CD4-positive, alpha-beta T cell (primary cell): ENCODE measurements around the gene SCGB1D1. TPM values are rescaled to one million over a fixed set of nuclear protein-coding genes. Genes with fewer than 3 reads are reported as not detected.

Source experiments
- ATAC-seq: fragments of 200-7000 bp; cut with Tn5 transposase; one replicate; pipeline ENCODE4 v1.10.0; 2022; ENCODE audit warnings: mild to moderate bottlenecking; ENCODE audit not compliant: poor library complexity
- CTCF ChIA-PET: fragments of 350-600 bp; sonication (Branson Sonifier 250); formaldehyde crosslinking; loops from one replicate; lab custom pipeline; 2021; ENCODE audit warnings: antibody characterized with exemption, inconsistent platforms; lab: Charles Lee
- POLR2A ChIA-PET: fragments of 350-600 bp; sonication (Branson Sonifier 250); formaldehyde crosslinking; loops from one replicate; lab custom pipeline; 2021; ENCODE audit warnings: antibody characterized with exemption, inconsistent platforms; lab: Charles Lee
- DNase-seq, 14 experiments: peaks; one replicate each; pipeline ENCODE4 v3.0.0-alpha.2; 2013 to 2020; ENCODE audit warnings: mixed read lengths in 2 of 14
- H3K27ac ChIP-seq, 2 donors: one replicate each; pipeline versions ENCODE4 v1.5.1 to v1.7.0; 2013; ENCODE audit warnings: low read length in 2 of 2, low read depth in 1 of 2, mild to moderate bottlenecking in 1 of 2
- H3K27me3 ChIP-seq, 2 experiments: 1 replicate in 1 of 2; 2 replicates in 1 of 2; pipeline versions ENCODE4 v1.6.1 to v1.7.0; 2013; ENCODE audit warnings: low read length in 2 of 2, control low read depth in 1 of 2, mild to moderate bottlenecking in 1 of 2, moderate library complexity in 1 of 2; ENCODE audit not compliant: insufficient read depth in 2 of 2, control insufficient read depth in 1 of 2
- H3K36me3 ChIP-seq: one replicate; pipeline ENCODE4 v1.6.1; 2013; ENCODE audit warnings: low read length, control low read depth; ENCODE audit not compliant: insufficient read depth
- H3K4me1 ChIP-seq: one replicate; pipeline ENCODE4 v1.6.1; 2013; ENCODE audit warnings: low read length, control low read depth; ENCODE audit not compliant: insufficient read depth
- H3K4me3 ChIP-seq: one replicate; pipeline ENCODE4 v1.5.1; 2013; ENCODE audit warnings: mild to moderate bottlenecking, low read length, moderate library complexity
- H3K9me3 ChIP-seq, 2 experiments: 1 replicate in 1 of 2; 2 replicates in 1 of 2; pipeline versions ENCODE4 v1.6.1 to v1.7.0; 2013; ENCODE audit warnings: low read length in 2 of 2, mild to moderate bottlenecking in 2 of 2, control low read depth in 1 of 2, moderate library complexity in 1 of 2; ENCODE audit not compliant: control insufficient read depth in 1 of 2, insufficient read depth in 1 of 2
- H3K27ac Mint-ChIP-seq: one replicate; pipeline ENCODE4 v1.8.0; 2020; ENCODE audit warnings: mixed read lengths
- H3K27me3 Mint-ChIP-seq: one replicate; pipeline ENCODE4 v1.8.0; 2021; ENCODE audit warnings: mixed read lengths
- H3K36me3 Mint-ChIP-seq: one replicate; pipeline ENCODE4 v1.8.0; 2021; ENCODE audit warnings: low read depth, mixed read lengths
- H3K4me1 Mint-ChIP-seq: one replicate; pipeline ENCODE4 v1.8.0; 2021; ENCODE audit warnings: low read depth, mixed read lengths
- H3K4me3 Mint-ChIP-seq: one replicate; pipeline ENCODE4 v1.8.0; 2020; ENCODE audit warnings: mild to moderate bottlenecking, mixed read lengths
- H3K9me3 Mint-ChIP-seq: one replicate; pipeline ENCODE4 v1.8.0; 2020; ENCODE audit warnings: mixed read lengths
- intact Hi-C, 2 experiments: fragments of 100-400 bp; cut with DNase I in 1 of 2; cut with micrococcal nuclease in 1 of 2; formaldehyde crosslinking; loops; one replicate each; pipeline versions ENCODE4 v1.15.1 to v1.9.0; 2023 to 2025; cut with DNase I, micrococcal nuclease
- total RNA-seq, 174 experiments: library from RNA in 2 of 174; stranded (reverse) in 2 of 174; gene quantifications; one replicate each; pipeline ENCODE4 v1.2.3 and lab custom pipeline; 2021 to 2026
- TF ChIP-seq, protein P1 (sequence below): fragments of 200-600 bp; IDR thresholded peaks from one replicate; pipeline ENCODE4 v1.8.0; 2022; ENCODE audit warnings: antibody characterized with exemption, mild to moderate bottlenecking

The SCGB1D1 gene
- total RNA-seq, 2 experiments from 2014 or later: not detected

DNA sequence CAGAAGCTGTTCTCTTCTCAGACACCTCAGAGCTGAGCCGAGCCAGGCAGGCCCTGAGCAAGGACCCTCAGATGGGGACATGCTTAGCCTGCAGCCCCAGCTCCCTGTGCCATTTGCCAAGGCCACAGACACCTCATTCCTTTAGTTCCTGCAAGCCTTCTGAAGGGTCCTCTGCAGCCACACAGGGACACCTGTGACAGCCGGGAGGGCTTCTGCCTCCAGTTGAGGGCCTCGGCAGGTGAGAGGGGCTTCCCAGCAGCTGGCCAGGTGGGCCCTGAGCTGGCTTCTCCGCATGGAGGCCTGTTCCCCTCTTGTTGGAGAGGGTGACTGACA is 48.0 kb upstream of the SCGB1D1 start:
- Mint-ChIP-seq H3K36me3 (peaks cover 81% of the 10 kb centered on the region), H3K4me1 (no peaks in the 10 kb centered on the region), H3K4me3 (no peak overlapping the region), H3K27me3 (no peaks in the 10 kb centered on the region), H3K27ac (no peak overlapping the region), H3K9me3 (no peaks in the 10 kb centered on the region)
- CTCF ChIA-PET: no interaction called here
- H3K4me3 ChIP-seq: no peak overlapping the region
- H3K27ac ChIP-seq: no peak overlapping the region
- intact Hi-C loops: no loop called here
- POLR2A ChIA-PET: no interaction called here
- ATAC-seq (no peak), DNase-seq (peak in 1 of 14 experiments; percentile 25)
- TF ChIP-seq, protein P1, sequence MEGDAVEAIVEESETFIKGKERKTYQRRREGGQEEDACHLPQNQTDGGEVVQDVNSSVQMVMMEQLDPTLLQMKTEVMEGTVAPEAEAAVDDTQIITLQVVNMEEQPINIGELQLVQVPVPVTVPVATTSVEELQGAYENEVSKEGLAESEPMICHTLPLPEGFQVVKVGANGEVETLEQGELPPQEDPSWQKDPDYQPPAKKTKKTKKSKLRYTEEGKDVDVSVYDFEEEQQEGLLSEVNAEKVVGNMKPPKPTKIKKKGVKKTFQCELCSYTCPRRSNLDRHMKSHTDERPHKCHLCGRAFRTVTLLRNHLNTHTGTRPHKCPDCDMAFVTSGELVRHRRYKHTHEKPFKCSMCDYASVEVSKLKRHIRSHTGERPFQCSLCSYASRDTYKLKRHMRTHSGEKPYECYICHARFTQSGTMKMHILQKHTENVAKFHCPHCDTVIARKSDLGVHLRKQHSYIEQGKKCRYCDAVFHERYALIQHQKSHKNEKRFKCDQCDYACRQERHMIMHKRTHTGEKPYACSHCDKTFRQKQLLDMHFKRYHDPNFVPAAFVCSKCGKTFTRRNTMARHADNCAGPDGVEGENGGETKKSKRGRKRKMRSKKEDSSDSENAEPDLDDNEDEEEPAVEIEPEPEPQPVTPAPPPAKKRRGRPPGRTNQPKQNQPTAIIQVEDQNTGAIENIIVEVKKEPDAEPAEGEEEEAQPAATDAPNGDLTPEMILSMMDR: no peak
- H3K27me3 ChIP-seq: no peaks in the 10 kb centered on the region
- no peaks in the 10 kb centered on the region for H3K4me1 ChIP-seq
- peaks cover 70% of the 10 kb centered on the region for H3K36me3 ChIP-seq
- H3K9me3 ChIP-seq: no peaks in the 10 kb centered on the region

DNA sequence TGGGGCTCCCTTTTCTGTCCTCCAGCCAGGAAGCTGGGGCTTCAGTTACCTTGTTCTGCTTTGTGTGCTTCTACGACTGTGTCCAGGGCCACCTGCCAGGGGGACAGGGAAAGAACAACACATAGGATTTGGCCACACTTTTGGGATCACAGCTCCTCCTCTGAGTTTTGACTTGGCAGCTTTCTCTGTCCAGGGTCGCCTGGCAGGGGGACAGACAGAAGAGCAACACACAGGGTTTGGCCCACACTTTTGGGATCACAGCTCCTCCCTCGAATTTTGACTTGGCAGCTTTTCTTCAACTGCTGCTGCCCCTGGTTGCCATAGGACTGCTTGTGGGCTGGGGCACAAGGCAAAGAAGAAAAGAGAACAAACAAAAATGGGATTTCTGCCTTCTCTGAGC is 47.1 kb upstream of the SCGB1D1 start:
- no peak overlapping the region for H3K27ac Mint-ChIP-seq
- Histone ChIP-seq H3K4me1 (no peaks in the 10 kb centered on the region), H3K36me3 (peaks cover 78% of the 10 kb centered on the region), H3K4me3 (no peak overlapping the region), H3K27ac (no peak overlapping the region), H3K9me3 (no peaks in the 10 kb centered on the region), H3K27me3 (no peaks in the 10 kb centered on the region)
- H3K4me1 Mint-ChIP-seq: no peaks in the 10 kb centered on the region
- DNase-seq (no peak), ATAC-seq (no peak)
- TF ChIP-seq, protein P1: no peak
- peaks cover 86% of the 10 kb centered on the region for H3K36me3 Mint-ChIP-seq
- CTCF ChIA-PET: no interaction called here
- no peaks in the 10 kb centered on the region for H3K9me3 Mint-ChIP-seq
- no peaks in the 10 kb centered on the region for H3K27me3 Mint-ChIP-seq
- POLR2A ChIA-PET: no interaction called here
- no peak overlapping the region for H3K4me3 Mint-ChIP-seq
- intact Hi-C loops: no loop called here

DNA sequence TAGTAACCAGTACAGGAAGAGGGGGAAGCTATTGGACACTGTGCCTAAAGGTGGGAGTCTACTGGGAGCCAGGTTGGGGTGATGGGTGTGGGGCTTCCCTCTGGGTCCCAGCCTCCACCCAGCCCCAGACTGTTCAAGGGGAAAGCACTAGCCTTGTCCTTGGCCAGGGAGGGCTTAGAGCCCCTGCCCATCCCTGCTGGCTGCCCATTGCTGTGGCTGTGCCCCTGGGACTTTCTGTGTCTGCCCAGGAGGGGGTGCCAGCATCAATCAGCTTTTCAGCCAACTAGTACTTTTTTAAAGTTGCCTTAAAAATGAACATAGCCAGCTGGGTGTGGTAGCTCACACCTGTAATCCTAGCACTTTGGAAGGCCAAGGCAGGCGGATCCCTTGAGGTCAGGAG is 46.3 kb upstream of the SCGB1D1 start:
- peaks cover 78% of the 10 kb centered on the region for H3K36me3 ChIP-seq
- Mint-ChIP-seq H3K27me3 (no peaks in the 10 kb centered on the region), H3K4me1 (no peaks in the 10 kb centered on the region), H3K9me3 (no peaks in the 10 kb centered on the region), H3K27ac (no peak overlapping the region), H3K36me3 (peaks cover 88% of the 10 kb centered on the region), H3K4me3 (no peak overlapping the region)
- no peaks in the 10 kb centered on the region for H3K4me1 ChIP-seq
- no peak overlapping the region for H3K27ac ChIP-seq
- no peaks in the 10 kb centered on the region for H3K9me3 ChIP-seq
- POLR2A ChIA-PET: no interaction called here
- ATAC-seq (no peak), DNase-seq (peak in 1 of 14 experiments; percentile 16)
- no peak overlapping the region for H3K4me3 ChIP-seq
- TF ChIP-seq, protein P1: no peak
- intact Hi-C loops: no loop called here
- CTCF ChIA-PET: no interaction called here
- H3K27me3 ChIP-seq: no peaks in the 10 kb centered on the region
